Neutrophil (primary cell): ENCODE results near the gene OCEL1.

Source experiments
- H3K27ac ChIP-seq: fragments of 200-600 bp; sonication (generic); 2 replicates; pipeline ENCODE4 v1.5.1; 2016; ENCODE audit warnings: mild to moderate bottlenecking, moderate library complexity
- H3K27me3 ChIP-seq: fragments of 200-600 bp; sonication (generic); 2 replicates; pipeline ENCODE4 v1.6.0; 2016; ENCODE audit warnings: mild to moderate bottlenecking
- H3K36me3 ChIP-seq: fragments of 200-600 bp; sonication (generic); 2 replicates; pipeline ENCODE4 v1.5.1; 2017
- H3K4me1 ChIP-seq, 2 experiments: fragments of 200-600 bp in 1 of 2; sonication (generic) in 1 of 2; 1 replicate in 1 of 2; 2 replicates in 1 of 2; pipeline versions ENCODE4 v1.5.1 to v1.6.1; 2013 to 2016; ENCODE audit warnings: low read depth in 1 of 2, low read length in 1 of 2, mild to moderate bottlenecking in 1 of 2, moderate library complexity in 1 of 2; ENCODE audit not compliant: control insufficient read depth in 1 of 2, insufficient read depth in 1 of 2
- H3K4me3 ChIP-seq, 2 experiments: fragments of 200-600 bp in 1 of 2; sonication (generic) in 1 of 2; 1 replicate in 1 of 2; 2 replicates in 1 of 2; pipeline ENCODE4 v1.5.1; 2013 to 2016; ENCODE audit warnings: low read depth in 1 of 2, low read length in 1 of 2, mild to moderate bottlenecking in 1 of 2, moderate library complexity in 1 of 2
- H3K9me3 ChIP-seq: fragments of 200-600 bp; sonication (generic); 2 replicates; pipeline ENCODE4 v1.5.1; 2016
- CTCF ChIP-seq: fragments of 200-600 bp; sonication (generic); IDR thresholded peaks from 2 replicates; pipeline ENCODE4 v1.5.1; 2016; ENCODE audit warnings: antibody characterized with exemption

OCEL1 gene

GRCh38 chr19:17243830-17244617, 18.0 kb downstream of the OCEL1 start:
- Histone ChIP-seq H3K27me3 (peaks cover 48% of the 10 kb centered on the region), H3K4me3 (no peak overlapping the region), H3K9me3 (no peaks in the 10 kb centered on the region), H3K27ac (no peak overlapping the region), H3K36me3 (no peaks in the 10 kb centered on the region), H3K4me1 (peaks cover 13% of the 10 kb centered on the region in 2 experiments)
- no peak for TF ChIP-seq CTCF

- H3K27me3 ChIP-seq = peaks cover 48% of the 10 kb centered on the region
- H3K9me3 ChIP-seq = no peaks in the 10 kb centered on the region
- TF ChIP-seq CTCF = no peak
- peaks cover 13% of the 10 kb centered on the region in 2 experiments for H3K4me1 ChIP-seq
- no peak overlapping the region for H3K27ac ChIP-seq
- no peaks in the 10 kb centered on the region for H3K36me3 ChIP-seq
- H3K4me3 ChIP-seq = peak overlapping the region; percentile 53 to 63
Measured at GRCh38 chr19:17244618-17245534, 18.9 kb downstream of the OCEL1 start.

DNA sequence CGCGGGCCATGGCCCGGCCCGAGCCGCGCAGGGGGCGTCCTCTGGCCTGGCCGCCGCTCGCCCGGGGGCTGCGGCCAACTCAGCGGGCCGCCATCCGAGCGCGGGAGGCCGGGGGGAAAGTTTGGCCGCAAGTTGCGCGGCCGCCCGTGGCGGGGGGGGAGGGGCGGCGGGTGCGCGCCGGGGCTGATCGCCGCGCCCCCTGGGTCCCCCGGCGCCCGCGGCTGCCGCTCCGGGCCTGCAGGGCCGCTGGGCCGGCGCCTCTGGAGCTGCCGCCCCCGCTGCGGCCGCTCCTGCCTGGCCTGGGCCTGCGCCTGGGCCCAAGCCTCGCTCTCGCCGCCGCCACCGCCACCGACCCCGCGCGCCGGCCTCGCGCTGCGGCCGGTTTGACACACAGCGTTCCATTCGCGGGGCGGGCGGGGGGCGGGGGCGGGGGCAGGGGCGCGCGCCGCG, 19.5 kb downstream of the OCEL1 start, which contains the start of gene NR2F6:
NR2F6 (minus strand) TSS at position 385 of the 450 bp plus-strand sequence. CDS start 699 bp downstream, outside the sequence.
- no peak for TF ChIP-seq CTCF
- Histone ChIP-seq H3K9me3 (no peaks in the 10 kb centered on the region), H3K4me3 (peak within 1 kb of the TSS; percentile 63 to 75)

GRCh38 chr19:17246681-17247425, 20.8 kb downstream of the OCEL1 start:
- no peaks in the 10 kb centered on the region for H3K36me3 ChIP-seq
- H3K4me1 ChIP-seq = peaks cover 13% of the 10 kb centered on the region in 2 experiments
- H3K4me3 ChIP-seq = peak overlapping the region; percentile 63 to 75
- TF ChIP-seq CTCF = no peak
- H3K27me3 ChIP-seq = peaks cover 48% of the 10 kb centered on the region
- H3K27ac ChIP-seq = peak overlapping the region; percentile 56
- no peaks in the 10 kb centered on the region for H3K9me3 ChIP-seq

More for the DNA sequence above, 19.5 kb downstream of the OCEL1 start, which contains the start of gene NR2F6:
- Histone ChIP-seq H3K36me3 (no peaks in the 10 kb centered on the region), H3K27ac (peak within 1 kb of the TSS; percentile 56), H3K27me3 (peaks cover 48% of the 10 kb centered on the region), H3K4me1 (peaks cover 13% of the 10 kb centered on the region in 2 experiments)
